H9 (cell line): ENCODE measurements around the gene IL1RAPL1. TPM values are rescaled to one million over a fixed set of nuclear protein-coding genes. Genes with fewer than 3 reads are reported as not detected.

ENCODE experiments used
- DNase-seq: peaks from one replicate; pipeline ENCODE4 v3.0.0-alpha.2; 2017
- H2AFZ ChIP-seq: one replicate; pipeline ENCODE4 v1.6.1; 2013; ENCODE audit warnings: mild to moderate bottlenecking, low read length, control low read depth, moderate library complexity
- H2AK5ac ChIP-seq: 2 replicates; pipeline ENCODE4 v1.6.1; 2013; ENCODE audit warnings: low read length, control low read depth, mixed read lengths; ENCODE audit not compliant: insufficient read length
- H2BK120ac ChIP-seq: one replicate; pipeline ENCODE4 v1.6.1; 2013; ENCODE audit warnings: low read depth, mild to moderate bottlenecking, low read length, control low read depth, inconsistent platforms; ENCODE audit not compliant: poor library complexity, severe bottlenecking
- H2BK12ac ChIP-seq: 2 replicates; pipeline ENCODE4 v1.6.1; 2013; ENCODE audit warnings: low read length, control low read depth, mixed read lengths, low read depth; ENCODE audit not compliant: insufficient read length
- H2BK15ac ChIP-seq: 2 replicates; pipeline ENCODE4 v1.6.1; 2013; ENCODE audit warnings: low read depth, low read length, control low read depth
- H2BK20ac ChIP-seq: one replicate; pipeline ENCODE4 v1.6.1; 2013; ENCODE audit warnings: low read depth, mild to moderate bottlenecking, low read length, control low read depth, inconsistent platforms; ENCODE audit not compliant: poor library complexity, severe bottlenecking
- H2BK5ac ChIP-seq: 2 replicates; pipeline ENCODE4 v1.6.1; 2013; ENCODE audit warnings: low read length, control low read depth, mixed read lengths; ENCODE audit not compliant: insufficient read length
- H3K14ac ChIP-seq: 2 replicates; pipeline ENCODE4 v1.6.1; 2013; ENCODE audit warnings: low read length, control low read depth; ENCODE audit not compliant: insufficient read depth
- H3K18ac ChIP-seq: 2 replicates; pipeline ENCODE4 v1.6.1; 2013; ENCODE audit warnings: low read depth, mild to moderate bottlenecking, mixed read lengths, low read length, control low read depth; ENCODE audit not compliant: insufficient read length
- H3K23ac ChIP-seq: 2 replicates; pipeline ENCODE4 v1.6.1; 2013; ENCODE audit warnings: low read length, control low read depth, mixed read lengths, low read depth; ENCODE audit not compliant: insufficient read length
- H3K23me2 ChIP-seq: 2 replicates; pipeline ENCODE4 v1.6.1; 2013; ENCODE audit warnings: low read depth, mild to moderate bottlenecking, mixed read lengths, low read length, control low read depth; ENCODE audit not compliant: insufficient read length, poor library complexity, severe bottlenecking
- H3K27ac ChIP-seq: 2 replicates; pipeline ENCODE4 v1.5.1; 2013; ENCODE audit warnings: low read length, control low read depth, mixed read lengths, low read depth; ENCODE audit not compliant: insufficient read length
- H3K27me3 ChIP-seq: 2 replicates; pipeline ENCODE4 v1.6.1; 2013; ENCODE audit warnings: low read length, control low read depth, inconsistent platforms; ENCODE audit not compliant: insufficient read depth
- H3K4ac ChIP-seq: 2 replicates; pipeline ENCODE4 v1.6.1; 2013; ENCODE audit warnings: low read depth, mild to moderate bottlenecking, control low read depth, inconsistent platforms, low read length, moderate library complexity
- H3K4me1 ChIP-seq: 2 replicates; pipeline ENCODE4 v1.6.1; 2013; ENCODE audit warnings: low read length, control low read depth, inconsistent platforms; ENCODE audit not compliant: insufficient read depth
- H3K4me2 ChIP-seq: 2 replicates; pipeline ENCODE4 v1.6.1; 2013; ENCODE audit warnings: low read length, control low read depth, mixed read lengths; ENCODE audit not compliant: insufficient read length, insufficient read depth
- H3K56ac ChIP-seq: 2 replicates; pipeline ENCODE4 v1.6.1; 2013; ENCODE audit warnings: low read depth, mild to moderate bottlenecking, mixed read lengths, low read length, control low read depth; ENCODE audit not compliant: insufficient read length
- H3K79me1 ChIP-seq: 2 replicates; pipeline ENCODE4 v1.6.1; 2013; ENCODE audit warnings: low read depth, mild to moderate bottlenecking, moderate library complexity, low read length, control low read depth, inconsistent platforms; ENCODE audit not compliant: insufficient read depth, poor library complexity, severe bottlenecking
- H3K79me2 ChIP-seq: 2 replicates; pipeline ENCODE4 v1.6.1; 2013; ENCODE audit warnings: low read length, control low read depth, inconsistent platforms; ENCODE audit not compliant: insufficient read depth
- H3K9ac ChIP-seq: 2 replicates; pipeline ENCODE4 v1.6.1; 2013; ENCODE audit warnings: low read length, control low read depth, mixed read lengths; ENCODE audit not compliant: insufficient read length; ENCODE audit errors: extremely low read depth
- H3K9me3 ChIP-seq: one replicate; pipeline ENCODE4 v1.6.1; 2013; ENCODE audit warnings: low read depth, low read length, inconsistent platforms; ENCODE audit not compliant: control insufficient read depth
- H3T11ph ChIP-seq: one replicate; pipeline ENCODE4 v1.6.1; 2013; ENCODE audit warnings: mild to moderate bottlenecking, low read length, control low read depth, inconsistent platforms
- H4K20me1 ChIP-seq: one replicate; pipeline ENCODE4 v1.6.1; 2013; ENCODE audit not compliant: control insufficient read depth, insufficient read length, insufficient read depth
- H4K5ac ChIP-seq: 2 replicates; pipeline ENCODE4 v1.6.1; 2013; ENCODE audit warnings: low read depth, mild to moderate bottlenecking, mixed read lengths, low read length, control low read depth; ENCODE audit not compliant: insufficient read length
- H4K8ac ChIP-seq: replicated peaks from 2 replicates; pipeline ENCODE4 v1.6.1; 2013; ENCODE audit warnings: low read length, control low read depth, mixed read lengths, low read depth; ENCODE audit not compliant: insufficient read length
- H4K91ac ChIP-seq: 2 replicates; pipeline ENCODE4 v1.6.1; 2013; ENCODE audit warnings: low read depth, mild to moderate bottlenecking, moderate library complexity, mixed read lengths, low read length, control low read depth; ENCODE audit not compliant: insufficient read length
- H3K27ac Mint-ChIP-seq, 3 experiments: 2 replicates in 2 of 3; 3 replicates in 1 of 3; pipeline ENCODE4 v1.8.0; 2020 to 2021; ENCODE audit warnings: mixed read lengths in 3 of 3, mild to moderate bottlenecking in 1 of 3, moderate library complexity in 1 of 3
- H3K27me3 Mint-ChIP-seq: 2 replicates; pipeline ENCODE4 v1.8.0; 2021; ENCODE audit warnings: low read depth, mild to moderate bottlenecking, moderate library complexity, mixed read lengths
- H3K36me3 Mint-ChIP-seq, 3 experiments: 2 replicates in 2 of 3; 3 replicates in 1 of 3; pipeline ENCODE4 v1.8.0; 2020 to 2021; ENCODE audit warnings: low read depth in 3 of 3, mixed read lengths in 3 of 3; ENCODE audit not compliant: insufficient read depth in 1 of 3
- H3K4me1 Mint-ChIP-seq, 2 experiments: 2 replicates each; pipeline ENCODE4 v1.8.0; 2020; ENCODE audit warnings: mixed read lengths in 2 of 2
- H3K4me3 Mint-ChIP-seq, 2 experiments: 2 replicates in 1 of 2; 3 replicates in 1 of 2; pipeline ENCODE4 v1.8.0; 2020 to 2021; ENCODE audit warnings: mild to moderate bottlenecking in 2 of 2, mixed read lengths in 2 of 2, moderate library complexity in 1 of 2
- H3K9me3 Mint-ChIP-seq, 2 experiments: 2 replicates in 1 of 2; 3 replicates in 1 of 2; pipeline ENCODE4 v1.8.0; 2020; ENCODE audit warnings: mild to moderate bottlenecking in 2 of 2, mixed read lengths in 2 of 2, moderate library complexity in 1 of 2
- CTCF ChIP-seq: fragments of 200-600 bp; sonication (generic); conservative IDR thresholded peaks from 3 replicates; pipeline ENCODE4 v1.8.0; 2021; ENCODE audit warnings: antibody characterized with exemption, mild to moderate bottlenecking
- WGBS: extraction: QIAGEN DNeasy Blood & Tissue Kit; methylation state at CpG from one replicate; pipeline ENCODE4 v1.1.7; 2013; ENCODE audit warnings: missing lambda C conversion rate, low lambda C conversion rate, mixed read lengths; ENCODE audit not compliant: insufficient read length; ENCODE audit errors: extremely low coverage; 5-methylcytosine and 5-hydroxymethylcytosine counted together
- total RNA-seq: library from RNA; stranded (reverse); gene quantifications from 2 replicates; pipeline ENCODE4 v1.2.1, GENCODE V29; 2021

Gene IL1RAPL1
- total RNA-seq, 1 experiment from 2014 or later, result 0.31 TPM

GRCh38 chrX:28848707-28849106 is 261.5 kb downstream of the IL1RAPL1 start:
- Histone ChIP-seq H2BK5ac (no peak overlapping the region), H3K18ac (no peak overlapping the region), H2AFZ (no peak overlapping the region), H4K8ac (no peak overlapping the region), H4K5ac (no peak overlapping the region), H2BK20ac (no peak overlapping the region), H2BK120ac (no peak overlapping the region), H3K4me2 (no peak overlapping the region), H4K91ac (no peak overlapping the region), H3K4ac (no peak overlapping the region), H3K14ac (no peak overlapping the region), H3K9ac (no peak overlapping the region), H4K20me1 (no peaks in the 10 kb centered on the region), H2BK15ac (no peak overlapping the region), H3K4me1 (peaks cover 2% of the 10 kb centered on the region; the same call in 1 of the 2 replicates), H2BK12ac (no peak overlapping the region), H3T11ph (no peak overlapping the region), H3K27ac (no peak overlapping the region), H3K9me3 (no peaks in the 10 kb centered on the region), H3K23me2 (no peaks in the 10 kb centered on the region), H3K23ac (no peak overlapping the region), H2AK5ac (no peak overlapping the region), H3K27me3 (no peaks in the 10 kb centered on the region), H3K79me2 (no peaks in the 10 kb centered on the region), H3K79me1 (no peaks in the 10 kb centered on the region), H3K56ac (no peak overlapping the region)
- Mint-ChIP-seq H3K27me3 (no peaks in the 10 kb centered on the region), H3K9me3 (peaks cover 0 to 50% of the 10 kb centered on the region in 2 experiments; a peak in 3 of 5 replicates), H3K27ac (no peak overlapping the region), H3K36me3 (no peaks in the 10 kb centered on the region), H3K4me1 (peaks cover 26 to 30% of the 10 kb centered on the region in 2 experiments), H3K4me3 (no peak overlapping the region)
- DNase-seq, result no peak
- no CpG with 5 or more reads among the region's 3 CpGs for WGBS
- no peak for TF ChIP-seq CTCF
